ENCODE results near the gene PSMB7.

Gene PSMB7

DNA sequence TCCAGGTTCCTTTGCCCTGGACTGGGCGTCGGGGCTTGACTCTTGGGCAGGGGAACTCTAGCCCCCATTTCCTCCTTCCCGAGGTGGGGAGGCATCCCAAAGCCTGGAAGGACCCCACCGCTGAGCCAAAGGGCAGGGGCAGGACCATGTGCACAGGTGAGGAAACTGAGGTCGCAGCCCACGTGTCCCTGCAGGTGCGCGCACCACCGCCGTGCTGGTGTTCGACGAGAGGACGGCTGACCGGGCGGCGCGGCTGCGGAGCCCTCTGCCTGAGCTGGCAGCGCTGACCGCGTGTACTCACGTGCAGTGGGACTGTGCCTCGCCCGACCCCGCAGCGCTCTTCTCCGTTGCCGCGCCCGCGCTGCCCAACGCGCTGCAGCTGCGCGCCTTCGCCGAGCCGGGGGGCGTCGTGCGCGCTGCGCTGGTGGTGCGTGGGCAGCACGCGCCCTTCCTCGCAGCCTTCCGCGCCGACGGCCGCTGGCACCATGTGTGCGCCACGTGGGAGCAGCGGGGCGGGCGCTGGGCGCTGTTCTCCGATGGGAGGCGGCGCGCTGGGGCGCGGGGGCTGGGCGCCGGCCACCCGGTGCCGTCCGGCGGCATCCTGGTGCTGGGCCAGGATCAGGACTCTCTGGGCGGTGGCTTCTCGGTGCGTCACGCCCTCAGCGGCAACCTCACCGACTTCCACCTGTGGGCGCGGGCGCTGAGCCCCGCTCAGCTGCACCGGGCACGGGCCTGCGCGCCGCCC lies 37.8 kb upstream of the PSMB7 start:
- Histone ChIP-seq H3K9me3 (ENCODE audit: control insufficient read depth, insufficient read depth, low read length) (no peaks in the 10 kb centered on the region), H3K9ac (ENCODE audit: low read depth, low read length) (no peak overlapping the region), H3K36me3 (ENCODE audit: control insufficient read depth, insufficient read depth, low read length) (no peaks in the 10 kb centered on the region), H3K4me3 (ENCODE audit: low read depth, low read length) (peak overlapping the region; percentile 53), H3K4me1 (ENCODE audit: control insufficient read depth, insufficient read depth, low read length) (peaks cover 10% of the 10 kb centered on the region; the same call in 1 of the 2 replicates), H3K27ac (ENCODE audit: low read depth, low read length) (no peak overlapping the region), H3K27me3 (ENCODE audit: control insufficient read depth, insufficient read depth, low read length) (peaks cover 34% of the 10 kb centered on the region)

DNA sequence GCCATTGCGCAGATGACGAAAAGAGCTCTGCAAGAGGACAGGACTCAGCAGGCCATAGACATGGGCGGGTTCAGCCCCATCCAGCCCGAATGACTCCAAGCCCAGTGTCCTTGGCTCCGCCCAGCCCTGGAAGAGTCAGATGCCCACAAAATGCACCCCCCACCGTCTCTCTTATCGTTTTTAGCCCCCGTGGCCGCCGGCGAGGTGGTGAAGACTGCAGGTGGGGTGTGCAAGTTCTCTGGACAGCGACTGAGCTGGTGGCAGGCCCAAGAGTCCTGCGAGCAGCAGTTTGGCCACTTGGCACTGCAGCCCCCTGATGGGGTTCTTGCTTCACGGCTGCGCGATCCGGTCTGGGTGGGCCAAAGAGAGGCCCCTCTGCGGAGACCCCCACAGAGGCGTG lies 37.1 kb upstream of the PSMB7 start:
- Histone ChIP-seq H3K9me3 (ENCODE audit: control insufficient read depth, insufficient read depth, low read length) (no peaks in the 10 kb centered on the region), H3K9ac (ENCODE audit: low read depth, low read length) (no peak overlapping the region), H3K4me1 (ENCODE audit: control insufficient read depth, insufficient read depth, low read length) (peaks cover 10% of the 10 kb centered on the region; the same call in 1 of the 2 replicates), H3K36me3 (ENCODE audit: control insufficient read depth, insufficient read depth, low read length) (no peaks in the 10 kb centered on the region), H3K27ac (ENCODE audit: low read depth, low read length) (no peak overlapping the region), H3K4me3 (ENCODE audit: low read depth, low read length) (no peak overlapping the region), H3K27me3 (ENCODE audit: control insufficient read depth, insufficient read depth, low read length) (peaks cover 34% of the 10 kb centered on the region)

DNA sequence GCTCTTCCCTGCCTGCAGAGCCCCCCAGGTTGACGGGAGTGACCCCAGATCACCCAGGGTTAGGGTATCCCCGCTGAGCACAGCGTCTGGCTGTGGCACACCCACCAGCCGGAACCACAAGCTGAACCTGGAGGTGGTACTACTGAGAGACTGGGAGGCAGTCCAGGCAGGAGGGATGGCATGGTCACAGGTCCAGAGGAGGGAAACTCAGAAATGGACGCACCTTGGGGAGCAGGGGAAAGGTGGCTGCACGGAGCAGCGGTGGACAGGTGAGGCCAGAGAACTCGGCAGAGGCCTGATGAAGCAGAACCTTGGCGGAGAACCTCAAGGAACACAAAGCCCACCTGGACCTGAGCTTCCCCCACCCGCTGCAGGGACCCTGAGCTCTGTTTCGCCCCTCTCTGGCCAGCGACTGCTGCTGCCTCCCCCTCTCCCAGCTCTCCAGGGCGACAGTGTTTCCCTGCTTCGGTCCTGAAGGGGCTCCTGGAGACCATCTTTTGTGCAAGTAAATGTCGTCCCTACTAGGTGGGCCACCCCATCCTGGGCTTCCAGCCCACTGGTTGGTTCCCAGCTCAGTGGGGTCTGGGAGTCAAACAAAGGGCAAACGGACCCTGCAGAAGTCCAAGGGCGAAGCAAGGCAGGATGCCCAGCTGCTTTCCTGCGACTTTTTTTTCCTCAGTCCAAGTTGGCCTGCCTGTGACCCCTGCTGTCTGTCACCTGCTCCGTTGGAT lies 35.9 kb upstream of the PSMB7 start:
- Histone ChIP-seq H3K9ac (ENCODE audit: low read depth, low read length) (no peak overlapping the region), H3K4me3 (ENCODE audit: low read depth, low read length) (peak overlapping the region; percentile 56), H3K4me1 (ENCODE audit: control insufficient read depth, insufficient read depth, low read length) (peaks cover 10% of the 10 kb centered on the region; the same call in 1 of the 2 replicates), H3K27ac (ENCODE audit: low read depth, low read length) (no peak overlapping the region), H3K9me3 (ENCODE audit: control insufficient read depth, insufficient read depth, low read length) (no peaks in the 10 kb centered on the region), H3K27me3 (ENCODE audit: control insufficient read depth, insufficient read depth, low read length) (peaks cover 34% of the 10 kb centered on the region), H3K36me3 (ENCODE audit: control insufficient read depth, insufficient read depth, low read length) (no peaks in the 10 kb centered on the region)

DNA sequence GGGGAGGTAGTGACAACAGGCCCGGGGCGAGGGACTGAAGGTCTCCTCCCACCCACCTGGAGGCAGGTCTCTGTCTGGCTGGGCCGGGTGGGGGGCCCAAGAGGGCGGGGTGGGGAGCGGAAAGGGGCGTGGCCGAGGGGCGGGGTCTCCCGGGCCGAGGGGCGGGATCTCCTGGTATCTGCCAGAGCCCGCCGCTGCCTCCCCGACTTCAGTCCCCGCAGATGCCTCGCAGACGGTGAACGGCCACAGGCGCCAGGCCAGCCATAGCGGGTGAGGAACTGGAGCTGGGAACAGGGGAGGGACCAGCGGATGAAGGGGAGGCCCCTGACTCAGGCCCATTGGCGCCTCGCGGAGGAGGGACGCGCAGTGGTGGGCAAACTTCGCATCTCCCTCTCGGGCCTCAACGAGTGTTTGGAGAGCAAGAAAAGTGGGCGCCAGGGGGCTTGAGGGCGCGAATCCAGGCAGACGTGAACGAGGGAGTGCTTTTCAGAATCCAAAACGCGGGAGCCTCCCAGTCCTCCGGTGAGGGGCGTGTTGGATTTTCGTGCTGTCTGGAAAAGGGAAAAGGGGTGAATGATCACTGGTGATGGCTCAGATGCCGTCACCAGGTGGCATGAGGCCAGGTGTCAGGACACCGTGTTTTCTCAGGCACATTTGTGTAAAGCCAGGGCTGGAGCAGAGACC lies 35.1 kb upstream of the PSMB7 start, which contains the start of gene ADGRD2:
Gene ADGRD2 (plus strand): TSS at position 211 of the 684 bp plus-strand sequence. CDS start 1,216 bp downstream, outside the sequence.
- Histone ChIP-seq H3K27ac (ENCODE audit: low read depth, low read length) (no peak within 1 kb of the TSS), H3K9me3 (ENCODE audit: control insufficient read depth, insufficient read depth, low read length) (no peaks in the 10 kb centered on the region), H3K4me1 (ENCODE audit: control insufficient read depth, insufficient read depth, low read length) (peaks cover 10% of the 10 kb centered on the region; the same call in 1 of the 2 replicates), H3K27me3 (ENCODE audit: control insufficient read depth, insufficient read depth, low read length) (peaks cover 34% of the 10 kb centered on the region), H3K36me3 (ENCODE audit: control insufficient read depth, insufficient read depth, low read length) (no peaks in the 10 kb centered on the region), H3K4me3 (ENCODE audit: low read depth, low read length) (peak within 1 kb of the TSS; percentile 56), H3K9ac (ENCODE audit: low read depth, low read length) (no peak within 1 kb of the TSS)

DNA sequence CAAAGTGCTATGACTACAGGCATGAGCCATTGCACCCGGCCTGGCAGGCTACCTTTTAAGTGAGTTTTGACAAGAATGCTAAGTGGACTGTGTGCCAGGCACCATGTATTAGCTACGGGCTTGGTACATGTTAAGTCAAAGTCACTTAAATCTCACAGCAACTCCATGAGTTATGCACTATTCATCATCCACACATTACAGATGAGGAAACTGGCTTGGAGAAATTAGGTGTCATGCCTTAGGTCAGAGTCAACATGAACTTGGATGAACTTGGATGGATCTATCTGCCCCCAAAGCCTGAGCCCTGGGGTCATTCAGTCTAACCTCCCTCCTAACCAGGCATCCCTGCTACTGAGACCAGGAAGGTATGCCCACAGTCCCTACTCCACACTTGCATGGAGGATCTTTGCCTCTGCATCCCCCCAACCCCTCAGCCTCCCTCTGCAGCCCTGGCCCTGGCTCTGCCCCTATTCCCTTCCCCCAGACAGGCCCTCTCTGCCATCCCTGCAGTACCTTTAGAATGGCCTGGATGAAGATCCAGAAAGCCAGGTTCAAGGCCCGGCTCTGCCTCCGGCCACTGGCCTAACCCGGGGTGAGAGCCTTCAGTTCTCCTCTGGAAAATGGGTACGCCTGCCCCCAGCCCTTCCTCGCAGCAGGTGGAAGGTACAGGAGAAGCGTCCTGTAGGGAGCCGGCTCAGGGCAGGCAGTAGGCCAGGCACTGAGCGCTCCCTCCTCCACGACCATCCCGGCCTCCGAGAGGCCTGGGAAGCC lies 34.3 kb upstream of the PSMB7 start:
- H3K9ac ChIP-seq (ENCODE audit: low read depth, low read length) = no peak overlapping the region
- H3K27me3 ChIP-seq (ENCODE audit: control insufficient read depth, insufficient read depth, low read length) = peaks cover 34% of the 10 kb centered on the region
- no peak overlapping the region for H3K4me3 ChIP-seq (ENCODE audit: low read depth, low read length)
- no peaks in the 10 kb centered on the region for H3K9me3 ChIP-seq (ENCODE audit: control insufficient read depth, insufficient read depth, low read length)
- no peaks in the 10 kb centered on the region for H3K36me3 ChIP-seq (ENCODE audit: control insufficient read depth, insufficient read depth, low read length)
- H3K4me1 ChIP-seq (ENCODE audit: control insufficient read depth, insufficient read depth, low read length) = peaks cover 10% of the 10 kb centered on the region; the same call in 1 of the 2 replicates
- no peak overlapping the region for H3K27ac ChIP-seq (ENCODE audit: low read depth, low read length)

DNA sequence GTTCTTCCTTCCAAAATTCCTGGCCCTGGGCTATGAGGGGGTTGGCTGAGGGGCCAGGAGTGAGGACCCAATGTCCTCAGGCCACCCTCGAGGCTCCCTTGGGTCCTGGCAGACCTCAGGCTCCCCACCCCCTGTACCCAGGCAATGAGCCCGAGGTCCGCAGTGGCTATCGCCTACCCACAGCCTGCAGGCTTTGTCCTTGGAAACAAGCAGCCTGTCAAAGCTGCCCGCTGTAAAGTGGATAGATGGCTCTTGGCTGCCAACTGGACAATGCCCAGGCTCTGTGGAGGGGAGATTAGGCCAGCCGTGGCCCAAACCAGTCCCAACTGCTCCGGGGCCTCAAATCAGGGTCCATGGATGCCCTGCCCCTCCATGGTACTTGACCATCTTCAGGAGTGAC lies 32.8 kb upstream of the PSMB7 start:
- H3K4me3 ChIP-seq (ENCODE audit: low read depth, low read length) = no peak overlapping the region
- no peak overlapping the region for H3K9ac ChIP-seq (ENCODE audit: low read depth, low read length)
- H3K36me3 ChIP-seq (ENCODE audit: control insufficient read depth, insufficient read depth, low read length) = no peaks in the 10 kb centered on the region
- peaks cover 25% of the 10 kb centered on the region for H3K27me3 ChIP-seq (ENCODE audit: control insufficient read depth, insufficient read depth, low read length)
- no peaks in the 10 kb centered on the region for H3K9me3 ChIP-seq (ENCODE audit: control insufficient read depth, insufficient read depth, low read length)
- no peak overlapping the region for H3K27ac ChIP-seq (ENCODE audit: low read depth, low read length)
- H3K4me1 ChIP-seq (ENCODE audit: control insufficient read depth, insufficient read depth, low read length) = peaks cover 10% of the 10 kb centered on the region; the same call in 1 of the 2 replicates

DNA sequence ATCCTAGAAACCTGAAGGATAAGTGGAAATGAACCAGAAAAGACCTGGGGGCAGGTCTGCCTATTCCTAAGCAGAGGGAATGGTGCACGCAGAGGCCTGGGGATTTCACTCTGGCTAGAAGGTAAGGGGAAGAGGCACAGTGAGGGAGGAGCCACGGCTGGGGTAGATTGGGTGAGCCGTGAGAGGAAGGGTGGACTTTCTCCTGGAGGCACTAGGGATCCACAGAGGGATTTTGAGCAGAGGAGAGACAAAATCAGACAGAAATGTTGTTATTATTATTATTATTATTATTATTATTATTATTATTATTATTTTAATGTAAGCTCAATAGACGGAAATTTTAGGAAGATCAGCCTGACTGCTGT lies 32.0 kb upstream of the PSMB7 start:
- no peak overlapping the region for H3K27ac ChIP-seq (ENCODE audit: low read depth, low read length)
- H3K36me3 ChIP-seq (ENCODE audit: control insufficient read depth, insufficient read depth, low read length) = no peaks in the 10 kb centered on the region

DNA sequence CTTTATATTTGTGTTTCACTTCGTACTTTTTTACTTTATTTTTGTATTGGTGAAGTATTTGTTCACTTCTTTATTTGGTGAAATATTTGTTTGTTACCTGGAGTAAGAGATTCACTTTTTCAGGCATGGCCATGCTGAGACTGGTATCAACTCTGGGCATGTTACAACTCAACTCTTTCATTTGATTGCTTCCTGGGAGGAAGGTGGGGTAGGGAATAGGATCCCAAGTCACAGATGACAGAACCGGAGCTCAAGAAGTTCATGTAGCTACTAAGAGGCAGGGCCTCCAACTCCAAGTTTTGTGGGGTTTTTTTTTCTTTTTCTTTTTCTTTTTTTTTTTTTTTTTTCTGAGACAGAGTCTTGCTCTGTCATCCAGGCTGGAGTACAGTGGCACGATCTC lies 28.9 kb upstream of the PSMB7 start:
- no peak overlapping the region for H3K4me3 ChIP-seq (ENCODE audit: low read depth, low read length)
- H3K9me3 ChIP-seq (ENCODE audit: control insufficient read depth, insufficient read depth, low read length) = no peaks in the 10 kb centered on the region

More for the DNA sequence above, 32.0 kb upstream of the PSMB7 start:
- H3K27me3 ChIP-seq (ENCODE audit: control insufficient read depth, insufficient read depth, low read length) = peaks cover 18% of the 10 kb centered on the region
- no peak overlapping the region for H3K4me3 ChIP-seq (ENCODE audit: low read depth, low read length)
- no peaks in the 10 kb centered on the region for H3K9me3 ChIP-seq (ENCODE audit: control insufficient read depth, insufficient read depth, low read length)
- H3K4me1 ChIP-seq (ENCODE audit: control insufficient read depth, insufficient read depth, low read length) = peaks cover 10% of the 10 kb centered on the region; the same call in 1 of the 2 replicates
- H3K9ac ChIP-seq (ENCODE audit: low read depth, low read length) = no peak overlapping the region

DNA sequence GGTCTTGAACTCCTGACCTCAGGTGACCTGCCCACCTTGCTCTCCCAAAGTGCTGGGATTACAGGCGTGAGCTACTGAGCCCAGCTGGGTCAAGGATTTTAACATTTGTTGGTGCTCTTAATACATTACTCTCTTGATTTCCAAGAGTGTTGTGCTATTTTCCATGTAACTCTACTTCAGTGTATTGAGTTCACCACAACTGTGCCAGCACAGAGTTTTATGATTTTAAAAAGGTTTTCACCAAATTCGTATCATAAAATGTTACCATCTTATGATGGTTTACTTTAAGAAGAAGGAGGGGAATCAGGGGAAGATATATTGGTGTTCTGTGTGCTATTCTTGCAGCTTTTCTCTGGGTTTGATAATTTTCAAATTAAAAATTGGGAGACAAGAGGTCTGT lies 28.4 kb upstream of the PSMB7 start:
- Histone ChIP-seq H3K36me3 (ENCODE audit: control insufficient read depth, insufficient read depth, low read length) (no peaks in the 10 kb centered on the region), H3K4me3 (ENCODE audit: low read depth, low read length) (no peak overlapping the region), H3K27ac (ENCODE audit: low read depth, low read length) (no peak overlapping the region), H3K27me3 (ENCODE audit: control insufficient read depth, insufficient read depth, low read length) (no peaks in the 10 kb centered on the region), H3K4me1 (ENCODE audit: control insufficient read depth, insufficient read depth, low read length) (no peaks in the 10 kb centered on the region), H3K9me3 (ENCODE audit: control insufficient read depth, insufficient read depth, low read length) (no peaks in the 10 kb centered on the region), H3K9ac (ENCODE audit: low read depth, low read length) (no peak overlapping the region)

More for the DNA sequence above, 28.9 kb upstream of the PSMB7 start:
- Histone ChIP-seq H3K4me1 (ENCODE audit: control insufficient read depth, insufficient read depth, low read length) (no peaks in the 10 kb centered on the region), H3K27me3 (ENCODE audit: control insufficient read depth, insufficient read depth, low read length) (no peaks in the 10 kb centered on the region), H3K9ac (ENCODE audit: low read depth, low read length) (no peak overlapping the region), H3K27ac (ENCODE audit: low read depth, low read length) (no peak overlapping the region), H3K36me3 (ENCODE audit: control insufficient read depth, insufficient read depth, low read length) (no peaks in the 10 kb centered on the region)

DNA sequence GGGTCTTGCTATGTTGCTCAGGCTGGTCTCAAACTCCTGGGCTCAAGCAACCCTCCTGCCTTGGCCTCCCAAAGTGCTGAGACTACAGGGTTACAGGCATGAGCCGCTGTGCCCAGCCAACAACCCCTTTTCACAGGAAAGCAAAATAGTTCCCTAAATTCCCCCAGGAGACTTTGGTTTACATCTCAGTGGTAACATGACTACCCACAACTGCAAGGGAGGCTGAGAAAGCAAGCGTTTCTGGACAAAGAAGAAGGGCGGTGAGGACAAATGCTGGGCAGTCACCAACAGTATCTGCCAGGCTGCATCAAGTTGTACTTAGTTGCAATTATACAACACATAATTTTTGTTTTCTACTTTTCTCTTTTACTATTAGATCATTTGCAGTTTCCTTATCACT lies 27.6 kb upstream of the PSMB7 start:
- H3K9me3 ChIP-seq (ENCODE audit: control insufficient read depth, insufficient read depth, low read length) = no peaks in the 10 kb centered on the region
- no peak overlapping the region for H3K4me3 ChIP-seq (ENCODE audit: low read depth, low read length)
- no peaks in the 10 kb centered on the region for H3K4me1 ChIP-seq (ENCODE audit: control insufficient read depth, insufficient read depth, low read length)
- H3K27me3 ChIP-seq (ENCODE audit: control insufficient read depth, insufficient read depth, low read length) = no peaks in the 10 kb centered on the region
- no peak overlapping the region for H3K27ac ChIP-seq (ENCODE audit: low read depth, low read length)
- H3K9ac ChIP-seq (ENCODE audit: low read depth, low read length) = no peak overlapping the region
- no peaks in the 10 kb centered on the region for H3K36me3 ChIP-seq (ENCODE audit: control insufficient read depth, insufficient read depth, low read length)
